K562 (cell line): ENCODE results near the gene WBP1. TPM values are rescaled to one million over a fixed set of nuclear protein-coding genes. Genes with fewer than 3 reads are reported as not detected.

Source experiments
- ARID3A ChIP-seq: IDR thresholded peaks from 2 replicates; pipeline ENCODE4 v1.6.1; 2012; ENCODE audit warnings: low read depth, low read length, improper control_type of control experiment, borderline replicate concordance
- BHLHE40 ChIP-seq: IDR thresholded peaks from 2 replicates; pipeline ENCODE4 v1.6.1; 2011; ENCODE audit warnings: low read length, improper control_type of control experiment
- HDAC2 ChIP-seq: fragments of 450-650 bp; IDR thresholded peaks from 2 replicates; pipeline ENCODE4 v1.6.1; 2016; ENCODE audit warnings: mild to moderate bottlenecking
- ID3 ChIP-seq, 2 experiments: fragments of 250-450 bp in 1 of 2; fragments of 450-650 bp in 1 of 2; sonication (Bioruptor Pico) in 1 of 2; IDR thresholded peaks; 2 replicates each; pipeline versions ENCODE4 v1.6.1 to v1.8.0; 2016 to 2021; ENCODE audit warnings: mild to moderate bottlenecking in 2 of 2, moderate library complexity in 2 of 2, missing compliant biosample characterization in 1 of 2, missing genetic modification characterization in 1 of 2
- JUND ChIP-seq, 2 experiments: IDR thresholded peaks; 2 replicates in 1 of 2; 3 replicates in 1 of 2; pipeline ENCODE4 v1.6.1; 2011; ENCODE audit warnings: borderline replicate concordance in 2 of 2, low read depth in 2 of 2, low read length in 2 of 2, improper control_type of control experiment in 1 of 2, missing biosample characterization in 1 of 2, missing genetic modification characterization in 1 of 2, missing genetic modification reagents in 1 of 2
- KHSRP ChIP-seq: fragments of 450-650 bp; IDR thresholded peaks from 2 replicates; pipeline ENCODE4 v1.6.1; 2017
- MCM3 ChIP-seq: fragments of 450-650 bp; IDR thresholded peaks from 2 replicates; pipeline ENCODE4 v1.6.1; 2016
- MCM5 ChIP-seq: fragments of 450-650 bp; IDR thresholded peaks from 2 replicates; pipeline ENCODE4 v1.6.1; 2016; ENCODE audit warnings: low read depth
- MLLT1 ChIP-seq, 2 experiments: fragments of 450-650 bp; IDR thresholded peaks; 2 replicates each; pipeline ENCODE4 v1.6.1; 2016
- MTA2 ChIP-seq: fragments of 450-650 bp; IDR thresholded peaks from 2 replicates; pipeline ENCODE4 v1.6.1; 2016; ENCODE audit warnings: low read depth
- NR3C1 ChIP-seq: sonication (generic); formaldehyde crosslinking; IDR thresholded peaks from 2 replicates; pipeline ENCODE4 v1.8.1; 2022; ENCODE audit warnings: missing genetic modification reagents
- PHF20 ChIP-seq: fragments of 450-650 bp; IDR thresholded peaks from 2 replicates; pipeline ENCODE4 v1.6.1; 2018; ENCODE audit not compliant: partially characterized antibody
- POU5F1 ChIP-seq: fragments of 150-350 bp; IDR thresholded peaks from 2 replicates; pipeline ENCODE4 v1.6.1; 2014; ENCODE audit warnings: borderline replicate concordance, low read length, low read depth, mild to moderate bottlenecking; ENCODE audit not compliant: partially characterized antibody
- RBBP5 ChIP-seq: fragments of 200-600 bp; sonication (generic); IDR thresholded peaks from 2 replicates; pipeline ENCODE4 v1.6.1; 2012; ENCODE audit warnings: borderline replicate concordance, mild to moderate bottlenecking, low read length, control low read depth, inconsistent platforms; ENCODE audit not compliant: insufficient read depth, poor library complexity, severe bottlenecking
- TEAD1 ChIP-seq, 2 experiments: fragments of 450-650 bp in 1 of 2; sonication (generic) in 1 of 2; formaldehyde crosslinking; IDR thresholded peaks; 2 replicates each; pipeline versions ENCODE4 v1.4.0 to v1.8.0; 2020 to 2022; ENCODE audit warnings: mild to moderate bottlenecking in 2 of 2, missing genetic modification reagents in 1 of 2
- TRIM24 ChIP-seq, 2 experiments: fragments of 450-650 bp; IDR thresholded peaks; 2 replicates each; pipeline ENCODE4 v1.6.1; 2016
- USF1 ChIP-seq: sonication (generic); formaldehyde crosslinking; IDR thresholded peaks from 2 replicates; pipeline ENCODE4 v1.9.0; 2022; ENCODE audit warnings: mild to moderate bottlenecking, missing genetic modification reagents
- ZNF280B ChIP-seq: fragments of 250-450 bp; sonication (Bioruptor Pico); IDR thresholded peaks from 2 replicates; pipeline ENCODE4 v1.5.1; 2021; ENCODE audit warnings: mild to moderate bottlenecking
- ZNF740 ChIP-seq, 3 experiments: fragments of 200-800 bp in 1 of 3; sonication (Bioruptor generic) in 1 of 3; sonication (generic) in 1 of 3; formaldehyde crosslinking in 1 of 3; IDR thresholded peaks; 2 replicates each; pipeline versions ENCODE4 v1.6.1 to v1.8.0; 2016 to 2022; ENCODE audit warnings: mild to moderate bottlenecking in 2 of 3, missing compliant biosample characterization in 2 of 3, missing genetic modification characterization in 2 of 3, missing genetic modification reagents in 1 of 3
- polyA plus RNA-seq, 8 experiments: library from polyadenylated mRNA; depleted of rRNA in 4 of 8; stranded (reverse) in 5 of 8; unstranded in 3 of 8; fragments of >200 nt; fragmentation: Nextera tagmentation in 2 of 8; fragmentation: Illumina TruSeq in 1 of 8; extraction: Ambion mirVana in 2 of 8; extraction: Trizol in 1 of 8; gene quantifications; 2 replicates each; pipeline versions ENCODE4 v1.2.1 to v1.2.3, GENCODE V29; 2011 to 2014; ENCODE audit warnings: inconsistent platforms in 1 of 8, missing spikeins in 1 of 8
- total RNA-seq, 7 experiments: library from RNA; depleted of rRNA in 6 of 7; stranded (reverse); fragments of >200 nt in 6 of 7; fragmentation: Illumina TruSeq in 2 of 7; extraction: Trizol in 2 of 7; gene quantifications; 2 replicates each; pipeline versions ENCODE4 v1.2.1 to v1.2.3, GENCODE V29; 2011 to 2021; ENCODE audit warnings: low replicate concordance in 1 of 7

Gene WBP1
- total and polyA plus RNA-seq, 9 of the 15 experiments (the other 6 are each of a cell fraction or from before 2014, with no cell fraction given), result 1.9 to 27.7 (median 14.2) TPM

GRCh38 chr2:74507145-74507925 is 49.1 kb downstream of the WBP1 start, which contains the start of gene PCGF1 (continued):
- TF ChIP-seq POU5F1 (peak; percentile 55), ID3 (CRISPR knock-in tag; IDR thresholded peaks at IDR 0.05) (no peak), ID3 (tag; IDR thresholded peaks at IDR 0.05) (no peak), BHLHE40 (peak; percentile 85), NR3C1 (CRISPR knock-in tag) (no peak), USF1 (CRISPR knock-in tag) (peak; percentile 90), PHF20 (peak; percentile 72), ARID3A (0 out of 2 replicates have a peak, but pooled peaks have one; percentile 37), MCM5 (no peak), HDAC2 (0 out of 2 replicates have a peak, but pooled peaks have one; percentile 37), MLLT1 (IDR thresholded peaks at IDR 0.05) (peak in 1 of 2 experiments; percentile 14; a peak in 1 of 4 replicates), ZNF740 (CRISPR knock-in tag; IDR thresholded peaks at IDR 0.05) (peak; percentile 81; the same call in 1 of the 2 replicates), ZNF740 (tag; IDR thresholded peaks at IDR 0.05) (no peak; a peak in 1 of 4 replicates), MCM3 (no peak), KHSRP (no peak), RBBP5 (peak; percentile 93), ZNF280B (CRISPR knock-in tag) (no peak), TRIM24 (IDR thresholded peaks at IDR 0.05) (no peak), JUND (IDR thresholded peaks at IDR 0.05; ENCODE audit: borderline replicate concordance, low read depth, low read length) (peak; percentile 45), JUND (tag; IDR thresholded peaks at IDR 0.05; ENCODE audit: borderline replicate concordance, low read depth, low read length) (no peak), TEAD1 (CRISPR knock-in tag; IDR thresholded peaks at IDR 0.05) (0 out of 4 replicates have a peak, but pooled peaks of 1 of the 2 experiments have one; percentile 45), MTA2 (no peak)
